ENCODE data around the gene NXPE4.
"Not testable (repeated sequence)": the region's sequence is repeated elsewhere in the genome, so short reads cannot be mapped to it uniquely, and the experiment has no call there.

NXPE4 gene

DNA sequence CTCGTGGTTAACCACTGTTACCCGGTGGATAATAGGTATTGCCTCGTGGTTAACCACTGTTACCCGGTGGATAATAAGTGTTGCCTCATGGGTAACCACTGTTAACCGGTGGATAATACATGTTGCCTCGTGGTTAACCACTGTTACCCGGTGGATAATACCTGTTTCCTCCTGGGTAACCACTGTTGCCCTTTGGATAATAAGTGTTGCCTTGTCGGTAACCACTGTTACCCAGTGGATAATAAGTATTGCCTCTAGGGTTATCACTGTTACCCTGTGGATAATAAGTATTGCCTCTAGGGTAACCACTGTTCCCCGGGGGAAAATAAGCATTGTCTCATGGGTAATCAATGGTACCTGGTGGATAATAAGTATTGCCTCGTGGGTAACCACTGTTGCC lies 15.0 kb upstream of the NXPE4 start:
- DNase-seq (ENCODE audit: low spot score) = no peak

DNA sequence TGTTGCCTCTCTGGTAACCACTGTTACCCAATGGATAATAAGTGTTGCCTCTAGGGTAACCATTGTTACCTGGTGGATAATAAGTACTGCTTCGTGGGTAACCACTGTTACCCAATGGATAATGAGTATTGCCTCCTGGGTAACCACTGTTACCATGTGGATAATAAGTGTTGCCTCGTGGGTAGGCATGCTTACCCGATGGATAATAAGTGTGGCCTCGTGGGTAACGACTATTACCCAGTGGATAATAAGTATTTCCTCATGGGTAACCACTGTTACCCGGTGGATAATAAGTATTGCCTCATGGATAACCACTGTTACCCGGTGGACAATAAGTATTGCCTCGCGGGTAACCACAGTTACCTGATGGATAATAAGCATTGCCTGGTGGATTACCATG lies 13.8 kb upstream of the NXPE4 start:
- no peak for DNase-seq (ENCODE audit: low spot score)

GRCh38 chr11:114608605-114609004 lies 13.0 kb upstream of the NXPE4 start:
- DNase-seq (ENCODE audit: low spot score) = not testable (repeated sequence)

DNA sequence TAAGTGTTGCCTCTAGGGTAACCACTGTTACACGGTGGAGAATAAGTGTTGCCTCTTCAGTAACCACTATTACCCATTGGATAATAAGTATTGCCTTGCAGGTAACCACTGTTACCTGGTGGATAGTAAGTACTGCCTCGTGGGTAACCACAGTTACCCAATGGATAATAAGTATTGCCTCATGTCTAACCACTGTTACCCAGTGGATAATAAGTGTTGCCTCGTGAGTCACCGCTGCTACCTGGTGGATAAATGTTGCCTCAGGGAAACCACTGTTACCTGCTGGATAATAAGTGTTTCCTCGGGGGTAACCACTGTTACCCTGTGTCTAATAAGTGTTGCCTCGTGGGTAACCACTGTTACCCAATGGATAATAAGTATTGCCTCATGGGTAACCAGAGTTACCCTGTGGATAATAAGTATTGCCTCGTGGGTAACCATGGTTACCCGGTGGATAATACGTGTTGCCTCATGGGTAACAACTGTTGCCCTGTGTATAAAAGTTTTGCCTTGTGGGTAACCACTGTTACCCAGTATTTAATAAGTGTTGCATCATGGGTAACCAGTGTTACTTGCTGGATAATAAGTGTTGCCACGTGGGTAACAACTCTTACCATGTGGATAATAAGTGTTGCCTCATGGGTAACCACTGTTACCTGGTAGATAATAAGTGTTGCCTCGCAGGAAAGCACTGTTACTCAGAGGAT lies 12.3 kb upstream of the NXPE4 start:
- no peak for DNase-seq (ENCODE audit: low spot score)

GRCh38 chr11:114606802-114607075 lies 11.2 kb upstream of the NXPE4 start:
- not testable (repeated sequence) for DNase-seq (ENCODE audit: low spot score)

GRCh38 chr11:114606003-114606801 lies 10.6 kb upstream of the NXPE4 start:
- DNase-seq (ENCODE audit: low spot score) = no peak

GRCh38 chr11:114605370-114605769 lies 9.8 kb upstream of the NXPE4 start:
- no peak for DNase-seq (ENCODE audit: low spot score)

GRCh38 chr11:114604886-114605285 lies 9.3 kb upstream of the NXPE4 start:
- DNase-seq (ENCODE audit: low spot score) = no peak

DNA sequence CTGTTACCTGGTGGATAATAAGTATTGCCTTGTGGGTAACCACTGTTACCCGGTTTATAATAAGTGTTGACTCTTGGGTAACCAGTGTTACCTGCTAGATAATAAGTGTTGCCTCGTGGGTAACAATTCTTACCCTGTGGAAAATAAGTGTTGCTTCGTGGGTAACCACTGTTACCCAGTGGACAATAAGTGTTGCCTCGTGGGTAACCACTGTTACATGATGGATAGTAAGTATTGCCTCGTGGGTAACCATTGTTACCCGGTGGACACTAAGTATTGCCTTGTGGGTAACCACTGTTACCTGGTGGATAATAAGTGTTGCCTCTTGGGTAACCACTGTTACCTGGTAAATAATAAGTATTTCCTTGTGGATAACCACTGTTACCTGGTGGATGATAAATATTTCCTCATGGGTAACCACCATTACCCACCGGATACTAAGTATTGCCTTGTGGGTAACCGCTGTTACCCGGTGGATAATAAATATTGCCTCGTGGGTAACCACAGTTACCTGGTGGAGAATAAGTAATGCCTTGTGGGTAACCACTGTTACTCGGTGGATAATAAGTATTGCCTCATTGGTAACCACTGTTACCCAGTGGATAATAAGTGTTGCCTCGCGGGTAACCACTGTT lies 8.7 kb upstream of the NXPE4 start:
- DNase-seq (ENCODE audit: low spot score) = no peak

DNA sequence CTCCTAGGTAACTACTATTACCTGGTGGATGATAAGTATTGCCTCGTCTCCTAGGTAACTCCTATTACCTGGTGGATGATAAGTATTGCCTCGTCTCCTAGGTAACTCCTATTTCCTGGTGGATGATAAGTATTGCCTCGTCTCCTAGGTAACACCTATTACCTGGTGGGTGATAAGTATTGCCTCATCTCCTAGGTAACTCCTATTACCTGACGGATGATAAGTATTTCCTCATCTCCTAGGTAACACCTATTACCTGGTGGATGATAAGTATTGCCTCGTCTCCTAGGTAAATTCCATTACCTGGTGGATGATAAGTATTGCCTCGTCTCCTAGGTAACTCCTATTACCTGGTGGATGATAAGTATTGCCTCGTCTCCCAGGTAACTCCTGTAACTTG lies 7.6 kb upstream of the NXPE4 start:
- DNase-seq (ENCODE audit: low spot score) = not testable (repeated sequence)

GRCh38 chr11:114598461-114598860 lies 2.9 kb upstream of the NXPE4 start:
- DNase-seq (ENCODE audit: low spot score) = no peak

DNA sequence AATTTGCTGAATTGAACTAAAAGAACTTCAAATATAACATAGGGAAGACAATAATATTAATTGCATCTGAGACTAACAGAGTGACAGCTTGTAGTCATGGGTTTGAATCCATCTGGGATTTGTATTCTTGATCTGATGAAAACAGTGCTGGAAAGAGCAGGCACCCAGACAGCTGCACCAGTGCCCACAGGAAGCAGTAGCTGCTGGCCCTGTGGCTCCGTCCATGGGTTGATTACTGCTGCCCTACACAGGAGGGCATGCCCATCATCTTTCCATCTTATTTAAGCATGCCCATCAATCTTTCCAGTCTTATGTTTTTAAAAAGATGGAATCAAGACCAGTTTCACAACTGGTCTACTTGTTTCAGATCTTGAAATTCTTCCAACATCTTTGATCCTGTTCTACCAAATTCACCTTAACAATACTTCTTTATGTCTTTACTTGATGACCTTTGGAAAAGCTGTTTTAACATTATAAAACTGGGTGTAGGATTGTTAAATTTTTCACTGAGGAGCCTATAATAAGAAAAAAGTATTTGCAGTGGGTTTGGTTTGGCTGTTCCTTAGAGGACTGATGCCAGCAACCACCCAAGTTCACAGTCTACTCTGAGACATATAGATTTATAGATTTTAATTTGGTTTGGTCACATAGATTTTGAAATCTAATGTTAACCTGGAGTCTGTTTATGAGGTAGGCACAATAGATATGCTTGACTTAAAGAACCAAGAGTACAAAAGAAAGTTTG lies 761 bp upstream of the NXPE4 start:
- no peak for DNase-seq (ENCODE audit: low spot score)

- DNase-seq (ENCODE audit: low spot score) = no peak
Observed at GRCh38 chr11:114594703-114595102, 883 bp downstream of the NXPE4 start.

DNA sequence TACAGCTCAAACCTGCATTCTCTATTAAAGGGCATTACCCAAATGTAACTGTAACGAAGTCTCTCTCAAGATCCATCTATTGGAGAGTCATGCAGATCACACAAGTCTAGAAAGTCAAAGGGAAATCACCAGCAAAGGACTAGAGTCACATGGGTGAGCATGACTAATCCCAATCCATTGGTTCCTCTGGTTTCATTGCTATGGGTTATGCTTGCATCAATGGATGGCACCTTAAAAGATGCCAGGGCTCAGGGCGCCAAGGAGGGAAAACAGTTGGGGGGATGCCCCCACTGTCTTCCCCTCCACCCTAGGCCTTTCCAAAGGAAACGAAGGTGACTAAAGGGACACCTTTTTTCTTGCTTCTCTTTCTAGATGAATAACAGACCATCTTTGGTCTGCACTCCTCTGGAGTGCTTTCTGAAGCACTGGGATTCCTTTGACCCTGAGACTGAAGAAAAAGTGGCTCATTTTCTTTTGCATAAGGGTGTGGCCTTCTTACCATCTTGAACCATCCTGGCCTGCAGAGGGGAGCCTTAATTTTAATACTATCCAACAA lies 8.1 kb downstream of the NXPE4 start:
- no peak for DNase-seq (ENCODE audit: low spot score)

- DNase-seq (ENCODE audit: low spot score) = no peak
Observed at GRCh38 chr11:114586797-114587196, 8.8 kb downstream of the NXPE4 start.

DNA sequence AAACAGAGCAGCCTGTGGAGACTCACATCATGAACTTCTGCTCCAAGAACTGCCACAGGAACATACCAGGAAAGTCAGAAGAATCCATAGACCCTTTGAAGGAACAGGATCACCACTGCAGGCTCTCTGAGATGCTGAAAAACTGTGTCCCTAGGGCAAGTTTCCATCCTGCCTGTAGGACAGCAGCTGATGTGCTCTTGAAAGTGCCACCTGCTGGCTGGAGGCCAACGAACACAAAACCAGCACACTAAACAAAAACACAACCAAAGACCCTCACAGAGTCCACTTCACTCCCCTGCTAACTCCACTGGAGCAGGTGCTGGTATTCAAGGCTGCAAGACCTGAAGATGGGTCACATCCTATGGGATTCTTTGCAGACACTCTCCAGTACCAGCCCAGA lies 23.9 kb downstream of the NXPE4 start:
- no peak for DNase-seq (ENCODE audit: low spot score)

DNA sequence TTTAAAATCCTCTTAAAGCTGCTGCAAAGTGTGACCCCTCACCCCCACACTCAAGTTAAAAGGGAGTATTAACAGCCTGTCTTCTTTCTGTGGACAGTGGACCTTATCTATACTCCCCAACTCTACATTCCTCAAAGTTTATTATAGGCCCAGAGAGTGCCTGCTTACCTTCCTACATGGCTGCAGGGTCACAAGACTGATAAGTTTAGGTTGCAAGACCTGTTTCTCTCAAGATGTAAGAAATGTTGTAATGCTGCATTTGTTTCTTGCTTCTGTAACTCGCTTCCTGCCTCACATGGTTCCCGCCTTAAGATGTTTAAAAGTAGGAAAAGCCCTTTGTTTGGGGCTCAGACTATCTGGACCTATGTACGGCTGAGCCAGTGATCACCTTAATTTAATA lies 25.8 kb downstream of the NXPE4 start:
- DNase-seq (ENCODE audit: low spot score) = no peak

DNA sequence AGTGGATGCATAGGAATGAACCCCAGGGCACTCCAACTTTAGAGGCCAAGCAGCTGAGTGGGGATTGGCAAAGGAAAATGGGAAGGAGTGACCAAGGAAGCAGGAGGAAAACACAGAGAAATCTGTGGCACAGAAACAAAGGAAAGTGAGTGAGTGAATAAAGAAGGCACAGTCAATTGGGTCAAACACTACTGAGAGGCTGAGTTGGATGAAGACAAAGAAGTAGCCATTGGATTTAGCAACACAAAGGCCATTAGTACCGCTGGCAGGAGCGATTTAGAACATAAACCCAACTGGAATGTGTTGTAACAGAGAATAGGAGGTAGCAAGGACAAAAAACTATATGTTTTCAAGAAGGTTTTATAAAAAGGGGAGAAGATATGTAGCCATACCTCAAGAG lies 29.3 kb downstream of the NXPE4 start:
- DNase-seq (ENCODE audit: low spot score) = no peak

- DNase-seq (ENCODE audit: low spot score) = no peak
Observed at GRCh38 chr11:114564831-114565230, 30.8 kb downstream of the NXPE4 start.

DNA sequence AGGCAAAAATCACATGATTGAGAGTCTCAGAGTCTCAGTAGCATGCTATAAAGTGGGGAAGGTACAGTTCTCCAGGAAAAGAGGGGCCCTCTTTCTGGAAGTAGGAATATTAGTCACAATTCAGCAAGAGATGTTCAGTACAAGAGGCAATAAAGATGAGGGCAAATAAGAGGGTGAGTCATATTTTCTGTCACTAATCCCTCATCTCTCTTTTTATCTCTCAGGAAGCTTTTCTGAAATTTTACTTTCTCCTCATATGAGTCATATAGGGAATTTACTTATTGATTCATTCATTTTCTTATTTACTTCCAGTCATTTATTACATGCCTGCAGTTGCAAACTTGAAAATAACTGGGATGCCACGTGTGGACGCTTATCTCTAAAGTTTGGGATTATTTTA lies 32.5 kb downstream of the NXPE4 start:
- DNase-seq (ENCODE audit: low spot score) = no peak

- DNase-seq (ENCODE audit: low spot score) = no peak
Observed at GRCh38 chr11:114562166-114562916, 33.2 kb downstream of the NXPE4 start.
